NCI-H748 treated with DMSO at 0.1 percent for 48 hours (cell line): ENCODE results near the gene RAB4B.
"Not testable (repeated sequence)": the region's sequence is repeated elsewhere in the genome, so short reads cannot be mapped to it uniquely, and the experiment has no call there.

Source experiments
- DNase-seq: peaks from one replicate; lab custom pipeline; 2025; lab: John Stamatoyannopoulos, UW

RAB4B gene

DNA sequence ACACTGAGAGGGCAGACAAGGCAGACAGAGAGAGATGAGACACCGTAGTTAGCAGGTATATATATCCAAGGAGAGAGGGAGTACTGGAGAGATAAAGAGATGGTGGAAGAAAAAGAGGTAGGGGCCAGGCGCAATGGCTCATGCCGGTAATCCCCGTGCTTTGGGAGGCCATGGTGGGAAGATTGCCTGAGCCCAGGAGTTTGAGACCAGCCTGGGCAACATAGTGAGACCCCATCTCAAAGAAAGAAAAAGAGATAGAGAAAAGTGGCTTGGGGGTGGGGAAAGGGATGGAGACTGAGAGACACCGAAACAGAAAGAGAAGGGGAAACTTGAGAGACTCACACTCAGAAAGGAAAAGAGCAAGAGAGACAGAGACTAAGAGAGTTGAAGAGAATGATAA is 2.5 kb downstream of the RAB4B start:
- no peak for DNase-seq

- no peak for DNase-seq
Observed at GRCh38 chr19:40781140-40781539, 3.1 kb downstream of the RAB4B start.

DNA sequence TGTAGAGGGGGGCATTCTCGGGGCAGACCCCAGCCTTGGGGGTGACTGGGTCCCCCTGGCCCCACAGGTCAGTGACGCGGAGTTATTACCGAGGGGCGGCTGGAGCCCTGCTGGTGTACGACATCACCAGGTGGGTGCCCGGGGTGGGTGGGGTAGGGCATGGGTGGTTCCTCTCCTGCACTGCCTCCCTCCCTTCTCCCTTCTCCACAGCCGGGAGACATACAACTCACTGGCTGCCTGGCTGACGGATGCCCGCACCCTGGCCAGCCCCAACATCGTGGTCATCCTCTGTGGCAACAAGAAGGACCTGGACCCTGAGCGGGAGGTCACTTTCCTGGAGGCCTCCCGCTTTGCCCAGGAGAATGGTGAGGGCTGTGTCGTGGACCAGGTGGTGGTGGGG is 5.7 kb downstream of the RAB4B start:
- no peak for DNase-seq

GRCh38 chr19:40784146-40784545 is 6.1 kb downstream of the RAB4B start:
- DNase-seq = not testable (repeated sequence)

GRCh38 chr19:40785526-40785925 is 7.5 kb downstream of the RAB4B start:
- no peak for DNase-seq

DNA sequence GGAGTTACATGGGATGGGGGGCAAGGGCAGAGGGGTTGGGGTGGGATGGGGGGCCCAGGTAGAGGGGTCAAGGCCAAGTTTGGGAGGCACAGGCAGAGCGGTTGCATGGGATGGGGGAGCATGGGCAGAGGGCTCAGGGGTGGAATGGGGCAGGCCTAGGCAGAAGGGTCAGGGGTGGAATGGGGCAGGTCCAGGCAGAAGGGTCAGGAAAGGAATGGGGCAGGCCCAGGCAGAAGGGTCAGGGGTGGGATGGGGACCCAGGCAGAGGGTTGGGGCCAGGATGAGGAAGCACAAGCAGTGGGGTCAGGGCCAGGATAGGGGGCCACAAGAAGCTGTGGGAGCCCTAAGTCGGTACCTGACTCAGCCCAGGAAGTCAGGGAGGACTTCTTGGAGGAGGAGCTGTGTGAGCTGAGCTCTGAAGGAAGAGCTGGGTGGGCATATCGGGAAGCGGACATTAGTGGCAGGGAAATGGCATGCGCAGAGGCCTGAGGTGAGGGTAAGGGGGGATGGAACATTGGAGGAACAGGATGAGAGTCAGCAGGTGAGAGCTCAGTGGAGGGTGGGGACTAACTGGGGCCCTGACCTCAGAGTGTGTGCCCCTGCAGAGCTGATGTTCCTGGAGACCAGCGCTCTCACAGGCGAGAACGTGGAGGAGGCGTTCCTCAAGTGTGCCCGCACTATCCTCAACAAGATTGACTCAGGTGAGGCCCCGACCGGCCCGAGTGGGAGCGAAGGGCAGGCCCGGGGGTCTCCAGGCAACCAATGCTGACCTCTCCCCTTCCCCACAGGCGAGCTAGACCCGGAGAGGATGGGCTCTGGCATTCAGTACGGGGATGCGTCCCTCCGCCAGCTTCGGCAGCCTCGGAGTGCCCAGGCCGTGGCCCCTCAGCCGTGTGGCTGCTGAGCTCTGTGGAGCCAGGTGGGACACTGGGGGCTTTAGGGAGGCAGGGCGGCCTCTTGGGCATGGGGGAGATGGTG is 8.3 kb downstream of the RAB4B start:
- no peak for DNase-seq

DNA sequence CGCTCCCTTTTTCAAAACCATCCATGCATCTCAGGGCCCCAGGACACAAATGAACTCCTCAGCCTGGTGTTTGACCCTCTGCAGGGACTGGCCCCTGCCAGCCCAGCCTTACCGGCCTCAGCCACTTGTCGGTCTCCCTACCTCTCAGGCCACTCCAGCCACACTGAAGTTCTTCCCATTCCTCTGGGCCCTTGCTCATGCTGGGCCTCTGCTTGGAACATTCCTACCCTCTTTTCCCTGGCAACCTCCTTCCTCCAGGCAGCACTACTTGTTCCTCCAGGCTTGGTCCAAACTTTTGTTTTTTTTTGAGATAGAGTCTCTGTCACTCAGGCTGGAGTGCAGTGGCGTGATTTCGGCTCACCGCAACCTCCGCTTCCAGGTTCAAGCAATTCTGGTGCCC is 13.3 kb downstream of the RAB4B start:
- DNase-seq = no peak

DNA sequence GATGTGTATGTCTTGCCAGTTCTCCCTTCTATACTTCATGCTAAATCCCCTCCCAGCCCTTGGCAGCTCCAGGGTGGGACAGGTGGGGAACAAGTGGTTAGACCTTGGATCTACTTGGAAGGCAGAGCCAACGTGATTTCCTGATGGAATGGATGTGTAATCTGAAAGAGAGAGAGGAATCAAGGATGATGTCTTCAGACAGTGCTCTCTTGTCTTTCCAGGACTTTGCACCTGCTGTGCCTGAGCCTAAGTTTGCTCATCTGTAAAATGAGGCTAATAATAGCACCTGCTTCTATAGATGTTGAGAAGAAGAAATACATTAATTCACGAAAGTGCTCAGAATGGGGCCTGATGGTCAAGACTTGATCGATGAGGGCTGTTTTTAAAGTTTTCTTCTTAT is 13.9 kb downstream of the RAB4B start:
- no peak for DNase-seq

DNA sequence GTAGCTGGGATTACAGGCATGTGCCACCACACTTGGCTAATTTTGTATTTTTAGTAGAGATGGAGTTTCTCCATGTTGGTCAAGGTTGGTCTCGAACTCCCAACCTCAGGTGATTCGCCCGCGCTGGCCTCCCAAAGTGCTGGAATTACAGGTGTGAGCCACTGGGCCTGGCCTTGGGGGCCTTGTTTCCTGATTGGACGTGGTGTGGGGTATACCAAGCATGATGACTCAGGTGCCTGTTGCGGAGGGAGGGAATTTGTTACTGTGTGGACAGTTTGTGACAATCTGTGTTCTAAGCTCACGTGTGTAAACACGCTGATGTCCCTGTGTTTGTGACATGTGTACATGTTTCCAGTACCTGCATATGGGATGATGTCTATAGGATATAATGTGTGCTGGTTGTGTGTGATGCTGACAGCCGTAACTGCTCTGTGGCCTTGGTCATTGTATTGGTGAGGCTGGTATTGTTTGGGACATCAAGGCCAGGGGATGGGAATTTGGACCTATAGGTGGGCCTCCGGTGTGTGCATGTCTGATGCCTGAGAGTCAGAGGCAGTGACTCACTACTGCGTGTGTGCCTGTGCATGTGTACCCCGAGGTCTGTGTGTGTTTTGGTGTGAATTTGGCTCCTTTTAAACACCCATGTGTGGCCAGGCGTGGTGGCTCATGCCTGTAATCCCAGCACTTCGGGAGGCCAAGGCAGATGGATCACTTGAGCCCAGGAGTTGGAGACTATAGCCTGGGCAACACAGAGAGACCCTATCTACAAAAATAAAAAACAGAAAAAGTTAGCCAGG is 19.3 kb downstream of the RAB4B start:
- no peak for DNase-seq

DNA sequence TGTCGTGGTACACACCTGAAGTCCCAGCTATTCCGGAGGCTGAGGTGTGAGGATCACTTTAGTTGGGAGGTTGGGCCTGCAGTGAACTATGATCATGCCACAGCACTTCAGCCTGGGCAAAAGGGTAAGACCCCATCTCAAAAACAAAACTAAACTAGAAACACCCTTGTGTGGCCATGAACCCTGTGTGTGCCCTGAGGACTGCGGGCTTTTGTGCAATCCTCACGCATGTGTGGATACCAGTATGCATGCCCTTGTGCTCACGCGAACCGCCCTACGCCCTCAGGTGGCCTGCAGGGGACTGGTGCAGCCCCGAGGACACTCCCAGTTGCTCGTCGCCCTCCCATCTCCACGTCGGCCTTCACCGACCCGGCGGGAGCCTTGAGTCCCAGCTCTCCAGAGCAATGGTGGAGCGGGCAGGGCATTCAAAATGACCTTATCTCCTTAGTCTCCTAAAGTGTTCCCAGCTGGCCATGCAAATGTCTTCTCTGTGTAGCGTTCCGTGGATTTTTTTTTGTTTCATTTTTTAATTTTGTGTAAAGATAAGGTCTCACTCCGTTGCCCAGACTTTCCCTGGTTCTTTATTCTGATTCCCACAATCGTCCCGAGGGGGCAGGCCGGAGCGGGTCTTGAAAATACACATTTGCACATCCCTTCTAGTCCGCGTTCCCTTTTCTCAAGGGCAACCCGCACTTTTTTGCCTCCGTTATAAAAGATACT is 20.1 kb downstream of the RAB4B start:
- peak; percentile 81 for DNase-seq

- DNase-seq = peak; percentile 99
Observed at GRCh38 chr19:40798683-40799557, 20.9 kb downstream of the RAB4B start, which contains the start of gene EGLN2. Gene EGLN2, plus strand, starts transcription at chr19:40799191. Its CDS starts 1,382 bp downstream, at chr19:40800573.

DNA sequence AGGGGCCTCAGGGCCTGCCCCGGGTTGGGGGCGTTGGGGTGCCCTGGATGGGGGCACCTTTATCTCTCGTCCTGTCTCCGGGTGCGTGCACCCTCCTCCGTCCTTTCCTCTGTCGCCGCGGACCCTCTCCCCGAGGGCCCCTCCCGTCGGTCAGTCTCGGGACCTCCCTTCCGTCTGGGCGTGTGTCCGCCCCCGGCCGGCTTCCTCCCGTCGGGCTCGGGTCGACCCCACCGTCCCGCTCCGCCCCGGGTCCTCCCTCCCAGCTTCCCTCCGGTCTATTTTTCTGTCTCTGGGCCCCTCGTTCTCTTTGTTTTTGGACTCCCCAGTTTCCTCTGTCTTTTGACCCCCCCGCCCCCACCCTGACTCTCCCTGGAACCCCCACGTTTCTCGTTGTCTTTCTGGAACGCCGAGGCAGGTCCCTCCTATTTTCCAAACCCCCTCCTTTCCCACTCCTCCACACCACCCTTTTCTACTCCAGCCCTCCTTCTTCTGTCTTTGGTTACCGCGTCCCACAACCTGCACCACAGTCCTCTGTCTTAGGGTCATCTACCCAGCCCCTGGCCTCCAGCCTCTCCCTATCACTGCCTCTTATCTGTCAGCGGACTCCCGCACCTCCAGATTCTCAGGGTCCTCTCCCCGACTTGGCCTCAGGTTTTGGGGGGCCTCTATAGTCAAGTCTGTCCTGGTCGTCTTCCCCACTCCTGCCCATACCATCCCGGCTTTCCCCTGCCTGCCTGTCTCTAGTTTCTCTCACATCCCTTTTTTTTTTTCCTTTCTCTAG is 21.7 kb downstream of the RAB4B start:
- DNase-seq = no peak

GRCh38 chr19:40800339-40800996 is 22.4 kb downstream of the RAB4B start:
- DNase-seq = no peak

DNA sequence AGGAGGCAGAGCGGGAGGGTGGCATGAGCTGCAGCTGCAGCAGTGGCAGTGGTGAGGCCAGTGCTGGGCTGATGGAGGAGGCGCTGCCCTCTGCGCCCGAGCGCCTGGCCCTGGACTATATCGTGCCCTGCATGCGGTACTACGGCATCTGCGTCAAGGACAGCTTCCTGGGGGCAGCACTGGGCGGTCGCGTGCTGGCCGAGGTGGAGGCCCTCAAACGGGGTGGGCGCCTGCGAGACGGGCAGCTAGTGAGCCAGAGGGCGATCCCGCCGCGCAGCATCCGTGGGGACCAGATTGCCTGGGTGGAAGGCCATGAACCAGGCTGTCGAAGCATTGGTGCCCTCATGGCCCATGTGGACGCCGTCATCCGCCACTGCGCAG is 22.9 kb downstream of the RAB4B start:
- DNase-seq = no peak

DNA sequence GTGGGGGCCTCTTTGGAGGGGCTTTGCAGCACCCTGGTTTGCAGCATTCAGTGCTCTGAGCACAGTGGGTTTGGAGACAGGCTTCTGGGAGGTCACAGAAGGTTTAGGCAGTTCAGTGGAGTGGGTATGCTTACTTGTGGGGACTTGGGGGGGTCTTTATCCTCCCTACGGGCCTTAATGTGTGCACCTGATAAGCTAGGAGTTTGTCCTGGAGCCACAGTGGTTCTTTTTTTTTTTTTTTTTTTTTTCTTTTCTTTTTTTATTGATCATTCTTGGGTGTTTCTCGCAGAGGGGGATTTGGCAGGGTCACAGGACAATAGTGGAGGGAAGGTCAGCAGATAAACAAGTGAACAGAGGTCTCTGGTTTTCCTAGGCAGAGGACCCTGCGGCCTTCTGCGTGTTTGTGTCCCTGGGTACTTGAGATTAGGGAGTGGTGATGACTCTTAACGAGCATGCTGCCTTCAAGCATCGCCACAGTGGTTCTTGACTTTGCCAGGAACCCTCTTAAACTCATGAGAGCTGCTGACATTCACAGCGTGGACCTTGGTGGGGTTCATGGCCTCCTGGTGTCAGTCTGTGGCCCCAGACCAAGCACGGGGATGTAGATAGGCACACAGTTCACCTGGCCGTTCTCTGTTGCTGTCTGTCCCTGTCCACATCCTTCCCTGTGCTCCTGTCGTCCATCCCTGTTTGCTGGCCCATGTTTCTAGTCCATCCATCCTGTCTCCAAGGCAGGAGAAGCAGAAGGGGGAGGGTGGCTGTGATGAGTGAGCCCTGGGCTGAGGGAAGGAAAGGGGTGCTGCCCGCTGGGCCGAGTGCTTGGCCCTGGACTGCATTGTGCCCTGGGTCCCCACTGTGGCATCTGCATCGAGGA is 23.6 kb downstream of the RAB4B start:
- no peak for DNase-seq

GRCh38 chr19:40802300-40803169 is 24.5 kb downstream of the RAB4B start:
- no peak for DNase-seq

- no peak for DNase-seq
Observed at GRCh38 chr19:40803170-40803856, 25.3 kb downstream of the RAB4B start.
